ENCODE measurements around the gene ARHGAP6.
"Not testable (repeated sequence)": the region's sequence is repeated elsewhere in the genome, so short reads cannot be mapped to it uniquely, and the experiment has no call there.

- TF ChIP-seq CTCF, EZH2 (IDR thresholded peaks at IDR 0.05): not testable (repeated sequence)
Measured at GRCh38 chrX:11123087-11123486, 542.6 kb downstream of the ARHGAP6 start.

Measured in neural progenitor cell (in vitro differentiated cells).